Breast epithelium (tissue), 3 donors: ENCODE data around the gene METTL25.

Experiments used
- POLR2AphosphoS5 ChIP-seq, 3 donors: sonication (generic); formaldehyde crosslinking; IDR thresholded peaks; one replicate each; pipeline ENCODE4 v1.6.1; 2017; ENCODE audit warnings: antibody characterized with exemption in 3 of 3
- TF ChIP-seq, protein P1 (sequence below), 3 donors: fragments of 450-650 bp; IDR thresholded peaks; one replicate each; pipeline ENCODE4 v1.5.1; 2016 to 2017; ENCODE audit warnings: antibody characterized with exemption in 3 of 3, mild to moderate bottlenecking in 3 of 3, moderate library complexity in 3 of 3

DNA sequence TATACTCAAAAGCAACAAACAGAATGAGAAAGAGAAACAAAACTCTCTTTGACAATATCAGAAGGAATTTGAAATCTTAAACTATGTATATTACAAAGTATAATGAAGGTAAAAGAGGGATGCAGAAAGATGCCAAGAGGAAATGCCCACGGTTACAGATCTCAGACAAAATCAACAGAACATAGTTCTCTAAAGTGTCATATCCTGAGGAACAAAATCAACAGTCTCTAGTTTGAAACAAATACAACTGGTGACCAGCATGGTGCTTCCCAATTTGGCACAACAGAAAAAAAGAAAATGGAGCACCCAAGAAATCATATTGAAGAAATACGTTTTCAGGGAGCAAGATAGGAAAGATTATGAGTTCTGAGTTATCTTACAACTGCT is 116.5 kb downstream of the METTL25 start:
- TF ChIP-seq POLR2AphosphoS5 (IDR thresholded peaks at IDR 0.05), result no peak
- TF ChIP-seq, protein P1, sequence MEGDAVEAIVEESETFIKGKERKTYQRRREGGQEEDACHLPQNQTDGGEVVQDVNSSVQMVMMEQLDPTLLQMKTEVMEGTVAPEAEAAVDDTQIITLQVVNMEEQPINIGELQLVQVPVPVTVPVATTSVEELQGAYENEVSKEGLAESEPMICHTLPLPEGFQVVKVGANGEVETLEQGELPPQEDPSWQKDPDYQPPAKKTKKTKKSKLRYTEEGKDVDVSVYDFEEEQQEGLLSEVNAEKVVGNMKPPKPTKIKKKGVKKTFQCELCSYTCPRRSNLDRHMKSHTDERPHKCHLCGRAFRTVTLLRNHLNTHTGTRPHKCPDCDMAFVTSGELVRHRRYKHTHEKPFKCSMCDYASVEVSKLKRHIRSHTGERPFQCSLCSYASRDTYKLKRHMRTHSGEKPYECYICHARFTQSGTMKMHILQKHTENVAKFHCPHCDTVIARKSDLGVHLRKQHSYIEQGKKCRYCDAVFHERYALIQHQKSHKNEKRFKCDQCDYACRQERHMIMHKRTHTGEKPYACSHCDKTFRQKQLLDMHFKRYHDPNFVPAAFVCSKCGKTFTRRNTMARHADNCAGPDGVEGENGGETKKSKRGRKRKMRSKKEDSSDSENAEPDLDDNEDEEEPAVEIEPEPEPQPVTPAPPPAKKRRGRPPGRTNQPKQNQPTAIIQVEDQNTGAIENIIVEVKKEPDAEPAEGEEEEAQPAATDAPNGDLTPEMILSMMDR (IDR thresholded peaks at IDR 0.05), result no peak
